ENCODE results near the gene NCKAP5L.
A peak's percentile ranks its signal among the peaks of the same experiment; 100 is the strongest.

Gene NCKAP5L

GRCh38 chr12:49827401-49828099, 663 bp downstream of the NCKAP5L start:
- peak; percentile 50 for DNase-seq (ENCODE audit: low read depth)
- H3K4me3 ChIP-seq (ENCODE audit: low read depth, low read length), result peak overlapping the region; percentile 73
- no peak for TF ChIP-seq CTCF (IDR thresholded peaks at IDR 0.05; ENCODE audit: insufficient read depth, low read depth, low read length, missing control alignments)

- H3K4me3 ChIP-seq (ENCODE audit: low read depth, low read length), result peak overlapping the region; percentile 73
- no peak for TF ChIP-seq CTCF (IDR thresholded peaks at IDR 0.05; ENCODE audit: insufficient read depth, low read depth, low read length, missing control alignments)
- DNase-seq (ENCODE audit: low read depth), result no peak
These were observed 1.2 kb downstream of the NCKAP5L start for GRCh38 chr12:49827051-49827400.

- no peak for DNase-seq (ENCODE audit: low read depth)
- TF ChIP-seq CTCF (IDR thresholded peaks at IDR 0.05; ENCODE audit: insufficient read depth, low read depth, low read length, missing control alignments), result no peak
- no peak overlapping the region for H3K4me3 ChIP-seq (ENCODE audit: low read depth, low read length)
These were observed 2.2 kb downstream of the NCKAP5L start for GRCh38 chr12:49825971-49826421.

GRCh38 chr12:49825360-49825970, 2.7 kb downstream of the NCKAP5L start:
- TF ChIP-seq CTCF (IDR thresholded peaks at IDR 0.05; ENCODE audit: insufficient read depth, low read depth, low read length, missing control alignments), result no peak
- DNase-seq (ENCODE audit: low read depth), result no peak
- H3K4me3 ChIP-seq (ENCODE audit: low read depth, low read length), result no peak overlapping the region

- no peak for TF ChIP-seq CTCF (IDR thresholded peaks at IDR 0.05; ENCODE audit: insufficient read depth, low read depth, low read length, missing control alignments)
- DNase-seq (ENCODE audit: low read depth), result no peak
- H3K4me3 ChIP-seq (ENCODE audit: low read depth, low read length), result no peak overlapping the region
These were observed 3.3 kb downstream of the NCKAP5L start for GRCh38 chr12:49824895-49825294.

- TF ChIP-seq CTCF (IDR thresholded peaks at IDR 0.05; ENCODE audit: insufficient read depth, low read depth, low read length, missing control alignments), result no peak
- no peak overlapping the region for H3K4me3 ChIP-seq (ENCODE audit: low read depth, low read length)
- DNase-seq (ENCODE audit: low read depth), result no peak
These were observed 3.8 kb downstream of the NCKAP5L start for GRCh38 chr12:49824416-49824815.

All from GM12865 (cell line).